ENCODE data around the gene KLHL11.

KLHL11 gene

GRCh38 chr17:41909088-41909487 lies 43.9 kb upstream of the KLHL11 start:
- TF ChIP-seq CTCF (IDR thresholded peaks at IDR 0.05; ENCODE audit: borderline replicate concordance, control extremely low read depth, extremely low read depth, insufficient read depth, missing control alignments) = no peak
- DNase-seq (ENCODE audit: low spot score) = no peak
- in situ Hi-C loops (cut with MboI; ENCODE audit: low sequenced_read_pairs, unreplicated experiment) = no loop called here

GRCh38 chr17:41907633-41908539 lies 42.7 kb upstream of the KLHL11 start:
- DNase-seq (ENCODE audit: low spot score) = no peak
- in situ Hi-C loops (cut with MboI; ENCODE audit: low sequenced_read_pairs, unreplicated experiment) = no loop called here
- no peak for TF ChIP-seq CTCF (IDR thresholded peaks at IDR 0.05; ENCODE audit: borderline replicate concordance, control extremely low read depth, extremely low read depth, insufficient read depth, missing control alignments)

GRCh38 chr17:41907185-41907556 lies 41.9 kb upstream of the KLHL11 start:
- no peak for TF ChIP-seq CTCF (IDR thresholded peaks at IDR 0.05; ENCODE audit: borderline replicate concordance, control extremely low read depth, extremely low read depth, insufficient read depth, missing control alignments)
- in situ Hi-C loops (cut with MboI; ENCODE audit: low sequenced_read_pairs, unreplicated experiment) = no loop called here
- no peak for DNase-seq (ENCODE audit: low spot score)

- in situ Hi-C loops (cut with MboI; ENCODE audit: low sequenced_read_pairs, unreplicated experiment) = no loop called here
- no peak for TF ChIP-seq CTCF (IDR thresholded peaks at IDR 0.05; ENCODE audit: borderline replicate concordance, control extremely low read depth, extremely low read depth, insufficient read depth, missing control alignments)
Measured at GRCh38 chr17:41906465-41907184, 41.4 kb upstream of the KLHL11 start.

GRCh38 chr17:41905172-41905571 lies 39.9 kb upstream of the KLHL11 start:
- in situ Hi-C loops (cut with MboI; ENCODE audit: low sequenced_read_pairs, unreplicated experiment) = no loop called here
- TF ChIP-seq CTCF (IDR thresholded peaks at IDR 0.05; ENCODE audit: borderline replicate concordance, control extremely low read depth, extremely low read depth, insufficient read depth, missing control alignments) = no peak
- no peak for DNase-seq (ENCODE audit: low spot score)

More at GRCh38 chr17:41906465-41907184, 41.4 kb upstream of the KLHL11 start:
- DNase-seq (ENCODE audit: low spot score) = no peak

- DNase-seq (ENCODE audit: low spot score) = no peak
- in situ Hi-C loops (cut with MboI; ENCODE audit: low sequenced_read_pairs, unreplicated experiment) = no loop called here
- no peak for TF ChIP-seq CTCF (IDR thresholded peaks at IDR 0.05; ENCODE audit: borderline replicate concordance, control extremely low read depth, extremely low read depth, insufficient read depth, missing control alignments)
Measured at GRCh38 chr17:41904242-41904841, 39.1 kb upstream of the KLHL11 start.
